ENCODE results near the gene VGLL2.

Gene VGLL2

DNA sequence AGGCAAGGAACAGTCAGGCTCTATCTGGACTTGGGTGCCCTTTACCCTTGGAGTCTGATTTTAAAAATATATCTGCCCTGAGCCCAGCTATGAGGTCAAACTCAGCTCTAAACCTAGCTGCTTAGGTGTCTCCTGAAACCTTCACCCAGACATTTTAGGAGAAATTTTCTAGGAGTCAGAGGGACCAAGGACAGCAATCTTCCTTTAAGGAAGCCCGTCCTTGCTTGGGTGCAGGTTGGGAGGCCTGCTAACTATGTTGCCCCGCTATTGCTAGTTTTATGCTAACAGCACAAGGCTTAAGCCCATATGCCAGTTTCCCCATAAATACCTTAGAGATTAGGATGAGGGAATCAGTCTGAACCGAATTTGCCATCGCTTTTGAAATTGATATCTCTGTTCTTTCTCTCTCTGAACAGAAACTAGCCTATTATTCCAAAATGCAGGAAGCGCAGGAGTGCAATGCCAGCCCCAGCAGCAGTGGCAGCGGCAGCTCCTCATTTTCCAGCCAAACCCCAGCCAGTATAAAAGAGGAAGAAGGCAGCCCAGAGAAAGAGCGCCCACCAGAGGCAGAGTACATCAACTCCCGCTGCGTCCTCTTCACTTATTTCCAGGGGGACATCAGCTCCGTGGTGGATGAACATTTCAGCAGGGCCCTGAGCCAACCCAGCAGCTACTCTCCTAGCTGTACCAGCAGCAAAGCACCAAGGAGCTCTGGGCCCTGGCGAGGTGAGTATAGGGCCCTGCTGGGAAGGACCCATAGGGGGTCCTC, 2.6 kb downstream of the VGLL2 start:
- DNase-seq (ENCODE audit: extremely low spot score, insufficient read length, low read depth) (no peak), FAIRE-seq (no peak)

GRCh38 chr6:117268924-117269323, 3.6 kb downstream of the VGLL2 start:
- no peak for DNase-seq (ENCODE audit: extremely low spot score, insufficient read length, low read depth)
- FAIRE-seq, result no peak

DNA sequence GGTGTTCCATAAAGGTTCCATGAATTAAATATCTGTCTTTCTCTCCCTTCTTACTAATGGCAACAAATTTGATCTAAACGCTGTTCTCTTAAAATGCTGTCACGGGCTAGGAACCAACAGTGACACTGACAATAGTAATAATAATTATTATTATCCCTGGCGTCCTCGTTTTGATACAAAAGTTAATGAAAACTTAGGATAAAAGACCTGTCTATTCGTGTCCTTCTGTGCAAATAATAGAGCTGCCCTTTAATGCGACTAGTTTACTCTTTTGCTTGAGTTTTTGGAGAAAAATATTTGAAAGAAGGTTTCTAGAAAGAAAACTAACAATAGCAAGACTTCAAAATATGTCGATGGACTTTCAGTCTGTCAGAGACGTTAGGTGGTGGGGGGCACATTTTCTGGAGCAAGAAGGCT, 4.3 kb downstream of the VGLL2 start:
- DNase-seq (ENCODE audit: extremely low spot score, insufficient read length, low read depth), result no peak
- no peak for FAIRE-seq

- no peak for FAIRE-seq
- DNase-seq (ENCODE audit: extremely low spot score, insufficient read length, low read depth), result no peak
Observed at GRCh38 chr6:117270055-117270842, 4.9 kb downstream of the VGLL2 start.

DNA sequence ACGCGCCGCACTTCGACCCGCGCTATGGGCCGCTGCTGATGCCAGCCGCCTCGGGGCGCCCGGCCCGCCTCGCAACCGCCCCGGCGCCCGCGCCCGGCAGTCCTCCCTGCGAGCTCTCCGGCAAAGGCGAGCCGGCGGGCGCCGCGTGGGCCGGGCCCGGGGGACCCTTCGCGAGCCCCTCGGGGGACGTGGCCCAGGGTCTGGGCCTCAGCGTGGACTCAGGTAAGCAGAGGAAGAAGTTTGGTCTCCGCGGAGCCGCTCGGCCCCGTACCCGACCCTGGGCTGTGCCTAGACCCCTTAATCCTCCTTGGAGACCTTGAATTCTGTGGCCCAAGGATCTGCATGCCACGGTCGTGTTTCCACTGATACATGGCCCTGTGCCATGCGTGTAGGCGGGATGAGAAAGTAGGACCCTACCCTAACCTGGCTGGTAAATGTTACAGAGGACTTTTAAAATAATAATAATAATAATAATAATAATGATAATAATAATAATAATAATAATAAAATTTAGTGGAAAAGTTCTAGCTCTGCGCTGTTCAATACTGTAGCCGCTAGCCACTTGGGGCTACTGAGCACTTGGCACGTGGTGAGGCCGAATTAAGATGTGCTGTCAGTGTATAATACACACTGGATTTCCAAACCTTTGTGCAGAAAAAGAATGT, 5.6 kb downstream of the VGLL2 start:
- no peak for FAIRE-seq
- DNase-seq (ENCODE audit: extremely low spot score, insufficient read length, low read depth), result no peak

- FAIRE-seq, result no peak
- no peak for DNase-seq (ENCODE audit: extremely low spot score, insufficient read length, low read depth)
Observed at GRCh38 chr6:117272032-117272866, 6.9 kb downstream of the VGLL2 start.

- DNase-seq (ENCODE audit: extremely low spot score, insufficient read length, low read depth), result no peak
- no peak for FAIRE-seq
Observed at GRCh38 chr6:117272891-117273290, 7.5 kb downstream of the VGLL2 start.

GRCh38 chr6:117275205-117275604, 9.8 kb downstream of the VGLL2 start:
- no peak for FAIRE-seq
- DNase-seq (ENCODE audit: extremely low spot score, insufficient read length, low read depth), result no peak

DNA sequence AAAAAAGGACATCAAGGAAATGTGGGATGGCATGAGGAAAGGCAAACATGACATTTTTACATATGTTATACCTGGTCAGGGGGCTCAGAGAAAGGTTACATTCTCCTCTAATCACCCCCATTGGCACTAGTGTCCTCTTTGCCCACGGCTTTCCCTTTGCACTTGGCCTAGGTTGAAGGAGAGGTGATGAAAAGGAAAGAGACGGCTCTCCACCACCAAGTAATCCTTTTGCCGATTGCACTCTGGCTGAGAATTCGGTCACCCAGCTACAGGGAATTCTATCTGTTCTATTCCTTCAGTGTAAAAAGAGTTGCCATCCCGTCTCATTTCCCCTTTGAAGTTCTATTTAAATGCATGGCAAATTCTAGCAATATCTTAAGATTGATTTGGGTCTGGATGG, 10.4 kb downstream of the VGLL2 start:
- DNase-seq (ENCODE audit: extremely low spot score, insufficient read length, low read depth) (no peak), FAIRE-seq (no peak)

- FAIRE-seq, result no peak
- no peak for DNase-seq (ENCODE audit: extremely low spot score, insufficient read length, low read depth)
Observed at GRCh38 chr6:117276778-117277316, 11.5 kb downstream of the VGLL2 start.

GRCh38 chr6:117280922-117281321, 15.6 kb downstream of the VGLL2 start:
- DNase-seq (ENCODE audit: extremely low spot score, insufficient read length, low read depth), result no peak
- no peak for FAIRE-seq

DNA sequence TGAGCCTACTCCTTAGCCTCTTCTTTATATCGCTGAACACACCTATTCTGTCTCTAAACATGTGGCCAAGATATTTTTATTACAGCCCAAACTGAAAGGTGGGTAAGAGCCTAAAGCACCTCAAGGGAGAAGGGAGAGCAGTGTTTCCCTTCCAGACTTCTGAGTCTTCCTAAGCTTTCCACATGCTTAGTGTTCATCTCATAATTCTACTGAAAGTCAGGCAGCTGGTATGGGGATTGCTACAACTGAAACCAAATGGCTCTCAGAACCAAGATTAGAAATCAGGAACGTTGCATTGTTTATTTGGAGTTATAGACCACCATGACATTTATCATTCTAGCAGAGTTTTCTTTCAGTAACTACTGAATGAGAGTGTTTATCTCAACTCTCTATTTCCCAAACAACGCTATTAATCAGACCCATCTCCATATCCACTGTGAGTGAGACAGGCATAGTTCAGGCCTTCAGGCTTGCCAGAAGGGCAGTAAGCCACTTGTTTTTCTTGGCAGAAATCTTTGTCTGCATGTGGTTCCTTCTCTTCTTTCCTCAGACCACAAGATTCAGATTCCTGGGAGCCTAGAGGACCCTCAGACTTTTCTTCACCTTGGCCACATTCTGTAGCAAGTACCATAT, 22.8 kb downstream of the VGLL2 start:
- DNase-seq (ENCODE audit: extremely low spot score, insufficient read length, low read depth) (no peak), FAIRE-seq (no peak)

GRCh38 chr6:117290173-117290846, 25.0 kb downstream of the VGLL2 start:
- FAIRE-seq, result no peak
- DNase-seq (ENCODE audit: extremely low spot score, insufficient read length, low read depth), result no peak

- FAIRE-seq, result no peak
- DNase-seq (ENCODE audit: extremely low spot score, insufficient read length, low read depth), result no peak
Observed at GRCh38 chr6:117298941-117299340, 33.6 kb downstream of the VGLL2 start.

DNA sequence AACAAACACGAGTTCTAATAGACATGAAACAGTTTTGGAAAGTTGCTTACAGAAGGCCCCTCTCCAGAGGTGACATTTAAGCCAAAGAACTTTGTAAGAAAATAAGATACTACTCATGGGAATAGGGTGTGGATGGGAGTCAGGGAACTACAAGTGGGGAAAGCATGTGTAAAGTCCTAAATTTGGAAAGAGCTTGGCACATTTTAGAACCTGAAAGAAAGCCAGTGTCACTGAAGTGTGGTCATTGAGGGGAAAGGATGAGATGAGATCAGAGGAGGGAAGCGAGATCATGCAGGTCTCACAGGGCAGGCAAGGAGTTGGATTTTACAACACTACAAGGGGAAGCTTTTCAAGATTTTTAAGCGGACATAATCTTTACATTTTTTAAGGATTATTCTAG, 38.0 kb downstream of the VGLL2 start:
- no peak for DNase-seq (ENCODE audit: extremely low spot score, insufficient read length, low read depth)
- FAIRE-seq, result no peak

DNA sequence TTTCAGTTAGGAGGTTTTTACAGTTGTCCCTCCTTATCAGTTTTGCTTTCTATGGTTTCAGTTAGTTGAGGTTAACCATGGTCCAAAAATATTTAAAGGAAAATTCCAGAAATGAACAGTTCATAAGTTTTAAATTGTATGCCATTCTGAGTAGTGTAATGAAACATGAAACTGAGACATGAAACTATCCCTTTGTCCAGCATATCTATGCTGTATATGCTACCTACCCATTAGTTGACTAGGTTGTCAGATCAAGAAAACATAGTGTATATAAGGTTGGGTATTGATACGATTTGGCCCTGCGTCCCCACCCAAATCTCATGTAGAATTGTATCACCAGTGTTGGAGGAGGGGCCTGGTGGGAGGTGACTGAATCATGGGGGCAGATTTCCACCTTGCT, 39.1 kb downstream of the VGLL2 start:
- FAIRE-seq (no peak), DNase-seq (ENCODE audit: extremely low spot score, insufficient read length, low read depth) (no peak)

DNA sequence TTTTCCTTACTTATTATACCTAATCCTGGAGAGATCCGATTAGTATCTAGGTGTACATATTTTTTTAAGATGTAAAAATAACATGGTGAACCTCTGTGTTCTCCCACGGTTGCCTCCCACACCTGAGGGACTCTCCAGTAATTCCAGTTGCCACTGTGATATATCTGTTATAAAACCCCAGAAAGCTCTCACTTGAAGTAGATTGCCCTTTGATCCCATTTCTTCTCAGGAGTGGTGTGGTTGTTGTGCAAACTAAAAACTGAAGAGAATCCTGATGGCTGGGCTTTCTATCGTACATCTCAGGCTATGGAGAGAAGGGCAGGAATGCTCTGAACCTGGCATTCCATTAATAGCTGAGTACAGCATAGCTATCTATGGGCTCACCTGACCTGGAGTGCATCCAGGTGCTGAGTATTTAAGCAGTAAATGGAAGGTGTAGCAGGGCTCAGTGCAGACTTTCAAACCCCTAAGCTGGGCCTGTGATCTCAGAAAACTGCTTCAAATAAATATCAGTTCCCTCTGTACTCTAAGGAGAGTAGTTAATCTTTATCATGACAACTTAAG, 41.0 kb downstream of the VGLL2 start:
- FAIRE-seq, result no peak
- no peak for DNase-seq (ENCODE audit: extremely low spot score, insufficient read length, low read depth)

DNA sequence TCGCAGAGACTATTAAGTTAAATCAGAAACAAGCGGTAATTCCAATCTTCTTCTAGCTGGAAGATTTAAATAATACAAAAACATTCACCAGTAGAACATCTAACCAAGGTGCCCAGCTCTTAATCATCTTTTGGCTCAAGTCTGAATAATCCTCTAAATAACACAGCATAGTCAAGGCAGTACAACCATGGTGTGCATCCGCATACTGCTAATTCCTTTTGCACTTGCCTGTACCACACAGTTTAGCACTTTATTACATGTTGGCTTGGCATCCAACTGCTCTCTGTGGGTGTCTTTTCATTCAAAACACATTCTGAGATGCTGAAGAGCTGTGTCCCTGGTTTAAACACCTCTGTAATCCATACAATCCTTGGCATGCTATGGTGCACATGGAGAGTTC, 42.3 kb downstream of the VGLL2 start:
- no peak for FAIRE-seq

GRCh38 chr6:117309069-117309468, 43.7 kb downstream of the VGLL2 start:
- no peak for FAIRE-seq

More for the DNA sequence above, 42.3 kb downstream of the VGLL2 start:
- DNase-seq (ENCODE audit: extremely low spot score, insufficient read length, low read depth), result no peak

More at GRCh38 chr6:117309069-117309468, 43.7 kb downstream of the VGLL2 start:
- no peak for DNase-seq (ENCODE audit: extremely low spot score, insufficient read length, low read depth)

Measured in GM18507 (cell line).